ENCODE data around the gene ESPNL.

DNA sequence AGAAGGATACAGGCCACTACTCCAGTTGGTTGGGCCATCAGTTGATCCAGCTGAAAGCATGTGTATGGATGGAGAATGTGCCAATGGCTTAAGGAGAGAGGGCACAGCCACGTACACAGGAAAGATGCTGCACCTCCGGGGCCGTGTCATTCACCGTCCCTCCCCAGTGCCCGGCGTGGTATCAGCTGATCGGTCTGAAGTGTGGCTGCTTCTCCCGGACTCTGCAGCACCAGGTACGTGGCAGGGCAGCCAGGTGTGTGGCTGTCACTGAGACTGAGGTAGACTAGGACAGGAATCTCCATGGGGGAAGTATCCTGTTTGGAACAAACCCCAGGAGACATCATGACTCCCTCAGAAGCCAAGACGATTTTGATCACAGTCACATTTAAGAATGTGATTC lies 54.4 kb downstream of the ESPNL start:
- TF ChIP-seq, protein P1, sequence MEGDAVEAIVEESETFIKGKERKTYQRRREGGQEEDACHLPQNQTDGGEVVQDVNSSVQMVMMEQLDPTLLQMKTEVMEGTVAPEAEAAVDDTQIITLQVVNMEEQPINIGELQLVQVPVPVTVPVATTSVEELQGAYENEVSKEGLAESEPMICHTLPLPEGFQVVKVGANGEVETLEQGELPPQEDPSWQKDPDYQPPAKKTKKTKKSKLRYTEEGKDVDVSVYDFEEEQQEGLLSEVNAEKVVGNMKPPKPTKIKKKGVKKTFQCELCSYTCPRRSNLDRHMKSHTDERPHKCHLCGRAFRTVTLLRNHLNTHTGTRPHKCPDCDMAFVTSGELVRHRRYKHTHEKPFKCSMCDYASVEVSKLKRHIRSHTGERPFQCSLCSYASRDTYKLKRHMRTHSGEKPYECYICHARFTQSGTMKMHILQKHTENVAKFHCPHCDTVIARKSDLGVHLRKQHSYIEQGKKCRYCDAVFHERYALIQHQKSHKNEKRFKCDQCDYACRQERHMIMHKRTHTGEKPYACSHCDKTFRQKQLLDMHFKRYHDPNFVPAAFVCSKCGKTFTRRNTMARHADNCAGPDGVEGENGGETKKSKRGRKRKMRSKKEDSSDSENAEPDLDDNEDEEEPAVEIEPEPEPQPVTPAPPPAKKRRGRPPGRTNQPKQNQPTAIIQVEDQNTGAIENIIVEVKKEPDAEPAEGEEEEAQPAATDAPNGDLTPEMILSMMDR (IDR thresholded peaks at IDR 0.05 in 8 of 11, conservative IDR thresholded peaks at IDR 0.05 in 3 of 11), result no peak
- no peak for TF ChIP-seq POLR2A (IDR thresholded peaks at IDR 0.05)
- no peak for TF ChIP-seq POLR2AphosphoS5 (IDR thresholded peaks at IDR 0.05)

All from spleen (tissue), 7 donors.